GM18873 (cell line): ENCODE measurements around the gene TCN2.
"Not testable (repeated sequence)": the region's sequence is repeated elsewhere in the genome, so short reads cannot be mapped to it uniquely, and the experiment has no call there.

Experiments used
- ATAC-seq: cut with Tn5 transposase; IDR thresholded peaks from one replicate; pipeline ENCODE4 v1.9.1; 2021; ENCODE audit warnings: mild to moderate bottlenecking, moderate library complexity, moderate number of reproducible peaks; ENCODE audit not compliant: unreplicated experiment, low FRiP score

The TCN2 gene

DNA sequence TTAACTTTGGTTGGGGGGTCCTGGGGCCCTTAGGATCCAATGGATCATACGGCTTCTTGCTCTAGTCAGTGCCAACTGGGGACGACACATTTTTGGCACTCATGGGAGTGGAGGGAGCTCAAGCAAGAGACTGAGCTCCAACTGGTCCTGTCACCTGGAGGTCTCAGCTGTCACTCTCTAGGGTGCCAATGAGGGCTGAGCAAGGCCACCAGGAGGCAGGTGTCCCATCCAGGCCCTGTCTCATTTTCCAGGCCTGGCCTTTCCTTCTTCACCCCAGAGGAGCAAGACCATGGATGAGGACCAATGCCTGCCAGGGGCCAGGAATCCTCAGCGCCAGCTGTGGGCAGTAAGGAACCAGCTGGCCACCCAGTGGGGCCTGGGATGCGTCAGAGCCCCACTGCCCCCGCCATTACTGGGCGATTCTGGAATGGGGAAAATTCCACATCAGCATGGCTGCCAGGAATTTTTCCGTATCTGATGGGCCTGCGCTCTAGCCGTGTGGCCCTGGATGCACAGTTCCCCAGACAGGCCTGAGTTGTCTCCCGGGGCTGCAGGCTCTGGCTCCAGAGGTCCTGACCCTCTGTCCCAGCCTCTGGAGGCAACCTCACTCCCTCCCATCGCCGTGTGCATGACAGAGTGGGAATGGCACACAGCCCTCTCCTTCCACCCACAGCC lies 31.8 kb upstream of the TCN2 start:
- no peak for ATAC-seq

GRCh38 chr22:30575859-30576258 lies 31.1 kb upstream of the TCN2 start:
- no peak for ATAC-seq

- no peak for ATAC-seq
Measured at GRCh38 chr22:30578481-30578880, 28.5 kb upstream of the TCN2 start.

- no peak for ATAC-seq
Measured at GRCh38 chr22:30580896-30581295, 26.1 kb upstream of the TCN2 start.

- ATAC-seq = no peak
Measured at GRCh38 chr22:30582051-30582450, 24.9 kb upstream of the TCN2 start.

DNA sequence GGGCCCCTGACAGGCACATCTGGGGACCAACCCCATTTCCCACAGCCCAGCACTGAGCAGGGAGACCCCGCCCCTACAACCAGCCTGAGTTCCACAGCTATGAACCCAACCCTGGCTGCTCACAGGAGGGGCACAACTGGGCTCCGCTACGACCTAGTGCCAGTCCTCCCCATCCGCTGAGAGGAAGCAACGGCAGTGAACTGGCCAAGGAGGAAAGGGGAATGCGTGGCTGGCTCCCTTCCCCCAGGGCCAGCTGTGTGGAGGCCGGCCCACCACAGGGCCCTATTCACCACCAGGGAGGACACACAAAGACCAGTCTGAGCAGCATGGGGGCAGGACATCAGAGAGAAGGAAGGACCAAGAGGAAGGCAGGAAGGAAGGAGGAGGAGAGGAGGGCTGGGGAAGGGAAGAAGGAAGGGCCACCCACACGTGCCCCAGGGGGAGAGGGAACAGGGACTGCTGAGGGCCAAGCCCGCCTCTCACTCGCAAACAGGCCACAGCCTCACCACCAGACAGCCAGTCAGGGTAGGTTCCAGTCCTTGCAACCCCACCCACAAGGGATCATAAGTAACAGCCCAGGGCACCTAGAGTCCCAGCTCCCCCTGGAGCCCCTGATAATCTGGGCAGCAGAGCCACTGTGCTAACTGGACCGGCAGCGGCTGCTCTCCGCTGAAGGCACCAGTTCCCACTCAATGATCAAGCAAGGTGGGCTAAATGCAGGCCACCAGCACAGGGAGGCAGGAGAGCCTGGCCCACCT lies 24.0 kb upstream of the TCN2 start:
- ATAC-seq = no peak

- ATAC-seq = no peak
Measured at GRCh38 chr22:30584441-30584840, 22.5 kb upstream of the TCN2 start.

DNA sequence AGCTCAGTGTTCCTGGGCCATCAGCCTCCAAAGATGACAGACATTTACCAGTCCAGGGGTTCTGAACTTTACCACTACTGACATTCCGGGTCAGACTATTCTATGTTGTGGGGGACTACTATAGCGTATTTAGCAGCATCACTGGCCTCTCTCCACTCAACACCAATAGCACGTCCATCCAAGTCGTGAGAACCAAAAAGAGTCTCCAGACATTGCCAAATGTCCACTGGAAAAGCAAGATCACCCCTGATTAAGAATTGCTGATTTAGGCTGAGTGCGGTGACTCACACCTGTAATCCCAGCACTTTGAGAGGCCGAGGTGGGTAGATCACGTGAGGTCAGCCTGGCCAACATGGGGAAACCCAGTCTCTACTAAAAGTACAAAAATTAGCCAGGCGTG lies 20.6 kb upstream of the TCN2 start:
- ATAC-seq = no peak

DNA sequence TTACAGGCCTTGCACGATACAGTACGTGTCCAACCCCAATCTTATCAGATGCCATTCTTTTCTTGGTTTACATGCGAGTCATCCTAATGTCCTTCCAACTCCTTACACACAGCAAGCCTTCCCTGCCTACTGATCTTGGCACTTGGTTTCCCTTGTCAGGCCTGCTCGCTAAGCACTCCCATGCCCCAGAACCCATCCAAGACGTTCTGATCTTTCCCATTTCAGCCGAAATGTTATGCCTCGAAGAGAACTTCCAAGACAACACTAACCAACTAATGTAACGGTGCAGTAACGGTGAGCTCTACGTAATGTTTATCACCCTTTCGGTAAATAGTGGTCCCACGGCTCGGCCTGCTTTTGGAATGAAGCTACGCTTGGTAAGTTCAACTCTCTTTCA lies 15.8 kb upstream of the TCN2 start:
- ATAC-seq = no peak

DNA sequence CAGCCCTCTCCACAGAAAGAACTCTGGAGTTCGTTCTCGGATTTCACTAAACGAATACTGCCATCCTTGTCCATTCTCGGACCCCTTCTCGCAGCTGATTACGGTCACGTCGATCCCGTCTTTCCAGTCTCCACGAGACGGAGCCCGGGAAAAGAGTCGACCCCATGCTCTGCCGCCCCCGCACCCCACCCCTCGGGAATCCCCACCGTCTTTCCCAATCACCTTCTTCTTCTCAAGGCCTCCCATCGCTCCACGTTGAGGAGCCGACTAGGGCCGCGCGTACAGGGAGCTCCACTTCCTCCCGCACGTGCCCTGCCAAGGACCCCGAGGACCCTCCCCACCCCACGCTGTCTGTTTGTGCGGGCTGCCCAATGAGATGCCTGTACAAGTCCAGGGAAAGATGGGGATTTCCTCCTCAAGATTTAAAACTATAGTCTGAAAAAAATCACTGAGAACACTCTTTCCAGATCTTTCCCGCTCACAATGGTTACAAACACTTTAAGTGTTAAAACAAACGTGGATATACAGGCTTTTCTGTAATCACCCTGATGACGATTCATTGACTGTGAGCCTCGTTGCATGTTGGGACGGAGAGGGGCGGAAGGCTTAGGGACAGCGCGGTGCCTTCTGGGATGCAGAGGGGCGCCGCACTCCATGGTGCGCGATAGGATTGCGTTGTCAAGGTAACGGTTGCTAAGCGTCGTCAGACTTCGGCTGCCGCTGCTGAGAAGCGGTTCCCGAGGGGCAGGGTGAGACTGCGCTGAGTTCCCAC lies 15.2 kb upstream of the TCN2 start, which contains the start of gene PES1:
TSS of gene PES1 (minus strand) at position 323 of the 772 bp plus-strand sequence. CDS start at position 246, 77 bp downstream.
- peak; percentile 91 for ATAC-seq

- not testable (repeated sequence) for ATAC-seq
Measured at GRCh38 chr22:30592360-30592713, 14.6 kb upstream of the TCN2 start.

DNA sequence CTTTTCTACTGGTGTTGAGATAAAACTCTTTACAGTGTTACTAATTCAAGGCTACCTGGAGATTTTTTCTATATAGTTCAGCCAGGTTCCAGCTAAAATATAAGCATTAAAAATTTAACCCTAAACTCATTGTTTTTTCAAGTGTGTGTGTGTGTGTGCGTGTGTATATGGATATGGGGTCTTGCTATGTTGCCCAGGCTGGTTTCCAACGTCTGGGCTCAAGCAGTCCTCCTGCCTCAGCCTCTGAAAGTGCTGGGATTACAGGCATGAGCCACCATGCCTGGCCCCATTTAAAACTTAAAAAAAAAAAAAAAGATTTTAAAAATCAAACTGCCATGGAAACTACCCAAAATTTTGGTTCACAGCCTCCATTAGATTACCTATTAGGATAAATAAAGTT lies 10.8 kb upstream of the TCN2 start:
- no peak for ATAC-seq

GRCh38 chr22:30596886-30597285 lies 10.1 kb upstream of the TCN2 start:
- ATAC-seq = no peak

- no peak for ATAC-seq
Measured at GRCh38 chr22:30598986-30599385, 8.0 kb upstream of the TCN2 start.

GRCh38 chr22:30600921-30601320 lies 6.1 kb upstream of the TCN2 start:
- no peak for ATAC-seq

DNA sequence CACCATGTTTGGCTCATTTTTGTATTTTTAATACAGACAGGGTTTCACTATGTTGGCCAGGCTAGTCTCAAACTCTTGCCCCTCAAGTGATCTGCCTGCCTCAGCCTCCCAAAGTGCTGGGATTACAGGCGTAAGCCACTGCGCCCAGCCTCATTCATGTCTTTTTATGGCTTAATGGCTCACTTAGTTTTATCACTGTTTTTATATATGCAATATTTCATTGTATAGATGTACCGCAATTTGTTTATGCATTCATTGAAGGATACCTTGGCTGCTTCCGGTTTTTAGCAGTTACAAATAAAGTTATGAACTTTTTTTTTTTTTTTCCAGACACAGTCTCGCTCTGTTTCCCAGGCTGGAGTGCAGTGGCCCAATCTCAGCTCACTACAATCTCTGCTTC lies 5.5 kb upstream of the TCN2 start:
- no peak for ATAC-seq

DNA sequence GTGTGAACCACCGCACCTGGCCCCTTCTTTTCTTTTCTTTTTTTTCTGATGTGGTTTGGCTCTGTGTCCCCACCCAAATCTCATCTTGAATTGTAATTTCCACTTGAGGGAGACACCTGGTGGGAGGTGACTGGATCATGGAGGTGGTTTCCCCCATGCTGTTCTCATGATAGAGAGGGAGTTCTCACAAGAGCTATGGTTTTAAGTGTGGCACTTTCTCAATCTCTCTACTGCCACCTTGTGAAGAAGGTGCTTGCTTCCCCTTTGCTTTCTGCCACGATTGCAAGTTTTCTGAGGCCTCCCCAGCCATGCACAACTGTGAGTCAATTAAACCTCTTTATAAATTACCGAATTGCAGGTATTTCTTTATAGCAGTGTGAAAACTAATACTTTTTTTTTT lies 4.9 kb upstream of the TCN2 start:
- no peak for ATAC-seq

DNA sequence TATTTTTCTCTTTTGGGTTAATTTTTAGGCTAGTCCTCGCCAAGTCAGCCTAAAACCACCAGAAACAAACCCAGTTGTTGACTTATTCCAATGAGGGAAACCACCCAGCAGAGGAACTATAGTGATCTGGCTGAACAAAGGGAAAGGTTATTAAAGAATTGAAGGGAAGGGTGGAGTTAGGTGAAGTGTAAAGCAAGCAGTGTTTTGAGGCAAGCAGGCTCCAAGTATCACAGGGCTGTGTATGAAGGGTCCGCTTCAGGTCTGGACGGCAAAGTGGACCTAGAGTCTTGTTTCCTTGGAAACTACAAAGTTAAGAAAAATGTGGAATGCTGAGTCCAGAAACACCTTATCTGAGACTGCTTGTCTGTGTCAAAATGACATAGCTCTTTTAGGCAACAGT lies 3.2 kb upstream of the TCN2 start:
- no peak for ATAC-seq

GRCh38 chr22:30604723-30605122 lies 2.3 kb upstream of the TCN2 start:
- no peak for ATAC-seq

DNA sequence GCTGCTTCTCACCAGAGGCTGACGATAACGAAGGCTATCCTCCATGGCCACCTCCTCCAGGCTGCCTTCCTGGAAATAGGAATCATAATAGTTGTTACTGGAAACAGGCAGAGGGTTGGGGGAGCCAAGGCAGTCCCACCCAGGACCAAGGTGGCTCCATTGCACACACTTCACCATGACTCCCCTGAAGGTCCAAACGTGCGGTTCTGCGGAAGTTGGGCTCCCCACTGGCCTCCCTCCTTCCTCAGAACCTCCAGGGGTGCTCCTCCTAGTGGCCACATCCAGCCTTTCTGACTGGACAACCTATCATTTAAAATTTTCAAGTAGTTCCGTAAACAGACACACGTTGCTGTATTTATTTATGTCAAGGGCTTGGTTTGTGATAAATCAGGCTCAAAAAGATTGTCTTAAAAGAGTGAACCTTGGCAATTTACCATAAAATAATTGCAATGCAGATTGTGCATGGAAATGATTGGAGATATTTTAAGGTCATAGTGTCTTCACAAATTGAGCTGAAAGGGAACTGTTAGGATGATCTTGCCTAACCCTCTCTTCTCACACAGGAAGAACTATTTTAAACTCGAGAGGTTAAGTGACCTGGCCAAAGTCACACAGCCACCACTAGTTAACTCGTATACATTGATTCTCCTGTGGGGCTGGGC lies 1.4 kb upstream of the TCN2 start:
- ATAC-seq = no peak
